HG02840 (cell line): Measurements from ENCODE around the gene BUB1.
"Not testable (repeated sequence)": the region's sequence is repeated elsewhere in the genome, so short reads cannot be mapped to it uniquely, and the experiment has no call there.

Experiments used
- ATAC-seq: cut with Tn5 transposase; IDR thresholded peaks from one replicate; pipeline ENCODE4 v1.9.1; 2021; ENCODE audit warnings: mild to moderate bottlenecking, moderate library complexity, moderate number of reproducible peaks; ENCODE audit not compliant: unreplicated experiment, low FRiP score

The BUB1 gene

GRCh38 chr2:110691612-110692258, 13.9 kb upstream of the BUB1 start:
- ATAC-seq, result no peak

DNA sequence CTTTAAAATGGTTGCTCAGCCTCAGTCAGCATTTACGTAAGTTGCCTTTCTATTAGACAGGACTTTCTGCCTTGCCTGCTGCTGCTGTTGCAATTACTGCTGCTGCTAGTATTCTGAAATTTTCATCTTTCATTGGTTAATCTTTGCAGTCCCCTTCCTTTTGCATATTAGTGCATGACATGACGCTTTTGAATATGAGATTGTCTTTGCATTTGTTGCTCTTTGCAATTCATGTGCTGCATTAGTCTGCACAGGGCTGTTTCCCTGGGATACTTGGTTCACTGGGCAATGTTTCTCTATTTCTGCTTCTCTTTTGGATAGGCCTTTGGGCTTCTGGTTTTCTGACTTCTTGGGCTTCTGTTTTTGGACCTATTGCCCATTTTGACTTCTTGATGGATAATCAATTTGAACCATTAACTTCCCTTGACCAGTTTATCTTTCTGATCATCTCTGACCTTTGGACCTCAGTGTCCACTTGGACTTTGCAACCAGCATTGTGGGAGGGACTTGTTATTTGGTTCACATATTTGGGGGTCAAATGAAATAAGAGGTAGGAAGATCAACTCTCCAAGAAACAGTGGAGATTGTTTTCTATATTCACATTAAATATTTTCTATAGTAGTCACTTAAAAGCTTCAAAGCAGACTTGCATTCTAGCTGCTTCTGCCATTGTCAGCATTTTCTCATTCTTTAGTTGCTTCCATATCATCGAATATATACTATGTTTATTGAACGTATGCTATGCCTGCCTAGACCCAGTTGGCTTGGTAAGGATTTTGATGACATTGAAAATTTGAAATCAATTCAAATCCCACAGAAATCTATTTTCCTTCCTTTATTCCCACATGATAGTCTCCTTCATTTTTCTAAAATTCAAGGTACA, 12.5 kb upstream of the BUB1 start:
- no peak for ATAC-seq

DNA sequence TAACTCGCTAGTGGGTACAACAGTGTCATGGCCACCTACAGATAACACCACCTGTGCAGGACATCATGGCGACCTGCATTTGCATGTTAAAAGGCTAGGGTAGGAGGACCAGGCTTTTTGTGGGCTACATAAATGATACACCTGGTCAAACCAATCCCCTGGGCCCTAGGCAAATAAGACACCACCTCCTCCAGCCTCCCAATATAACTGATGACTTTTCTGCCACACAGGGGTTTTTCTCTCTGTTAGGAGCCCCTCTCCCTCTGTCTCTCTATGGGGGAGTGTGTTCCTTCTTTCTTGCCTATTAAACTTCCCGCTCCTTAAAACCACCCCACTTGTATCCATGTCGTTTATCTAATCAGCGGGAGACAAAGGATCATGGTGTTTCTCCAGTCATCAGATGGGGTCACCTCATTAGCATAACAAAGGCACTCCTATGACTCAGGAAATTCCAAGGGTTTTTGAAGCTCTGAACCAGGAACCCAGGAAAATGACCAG, 10.8 kb upstream of the BUB1 start:
- no peak for ATAC-seq

GRCh38 chr2:110687775-110688484, 10.1 kb upstream of the BUB1 start:
- not testable (repeated sequence) for ATAC-seq

DNA sequence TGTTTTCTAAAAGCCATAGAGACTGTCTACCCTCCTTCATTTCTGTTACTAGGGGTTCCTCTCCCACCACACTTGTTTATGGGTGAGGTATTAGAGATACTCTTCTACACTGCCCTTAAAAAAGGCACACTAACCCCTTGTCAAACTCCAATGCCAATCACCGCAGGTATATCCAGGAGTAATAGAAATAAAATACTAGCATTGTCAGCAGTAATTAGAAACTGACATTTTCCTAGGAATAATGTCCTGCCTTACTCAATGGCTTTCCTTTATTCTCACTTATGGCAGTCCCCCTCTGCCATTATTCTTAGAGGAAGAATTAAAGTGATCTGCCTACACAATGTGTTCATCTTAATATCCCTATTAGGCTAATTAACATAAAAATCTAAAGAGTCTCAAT, 5.0 kb upstream of the BUB1 start:
- ATAC-seq, result no peak

DNA sequence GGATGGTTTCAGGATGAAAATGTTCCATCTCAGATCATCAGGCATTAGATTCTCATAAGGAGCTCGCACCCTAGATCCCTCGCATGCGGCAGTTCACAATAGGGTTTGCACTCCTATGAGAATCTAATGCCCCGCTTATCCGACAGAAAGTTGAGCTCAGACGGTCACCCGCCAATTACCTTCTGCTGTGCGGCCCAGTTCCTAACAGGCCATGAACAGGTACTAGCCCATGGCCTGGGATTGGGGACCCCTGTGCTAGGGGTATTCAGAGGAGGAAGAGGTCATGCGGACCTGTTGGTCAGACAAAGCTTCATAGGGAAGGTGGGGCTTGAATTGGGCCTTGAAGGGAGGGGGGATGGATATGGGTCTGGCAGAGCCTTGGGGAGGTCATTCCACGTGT, 4.4 kb upstream of the BUB1 start:
- ATAC-seq, result no peak

- no peak for ATAC-seq
Measured at GRCh38 chr2:110680709-110681108, 2.8 kb upstream of the BUB1 start.

DNA sequence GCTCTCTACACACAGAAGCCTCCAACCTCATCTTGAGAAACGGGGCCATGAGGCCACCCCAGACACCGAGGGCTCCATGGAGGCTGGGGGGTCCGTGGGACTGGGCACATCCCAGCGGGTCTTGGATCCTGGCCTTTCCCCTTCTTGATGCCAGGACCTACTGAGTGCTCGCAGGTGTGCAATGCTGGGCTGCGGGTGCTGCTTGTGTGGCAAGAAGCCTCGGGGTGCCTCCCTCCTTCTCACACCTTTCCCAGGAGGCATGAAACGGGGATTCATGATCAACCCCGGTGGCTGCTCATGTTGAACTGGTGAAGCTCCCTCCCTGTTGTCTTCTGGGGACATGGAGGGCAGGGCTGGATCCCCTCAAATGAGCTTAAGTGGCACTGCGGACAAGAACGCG, 2.0 kb upstream of the BUB1 start:
- ATAC-seq, result no peak

- ATAC-seq, result no peak
Measured at GRCh38 chr2:110679337-110679707, 1.5 kb upstream of the BUB1 start.

GRCh38 chr2:110678457-110679336, 834 bp upstream of the BUB1 start:
- no peak for ATAC-seq

DNA sequence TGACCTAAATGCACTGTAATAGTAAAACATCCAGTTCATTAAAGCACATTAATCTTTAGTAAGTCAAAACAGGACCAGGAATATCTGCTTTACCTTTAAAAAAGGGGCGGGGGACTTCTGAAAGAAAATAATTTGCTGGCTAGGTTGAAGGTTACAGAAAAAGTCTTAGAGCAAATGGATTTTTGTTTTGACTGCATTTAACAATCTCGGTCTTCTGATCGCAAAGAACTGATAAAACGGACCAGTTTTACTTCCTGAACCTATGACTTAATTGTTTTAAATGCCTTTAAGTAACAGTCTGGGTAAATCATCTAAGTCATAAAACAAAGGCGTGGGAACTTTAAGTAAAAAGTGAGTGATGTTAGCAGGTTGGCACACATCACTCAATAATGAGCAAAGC, 783 bp downstream of the BUB1 start:
- no peak for ATAC-seq

GRCh38 chr2:110675679-110676078, 2.2 kb downstream of the BUB1 start:
- ATAC-seq, result no peak

GRCh38 chr2:110674620-110675555, 3.0 kb downstream of the BUB1 start:
- peak; percentile 78 for ATAC-seq

GRCh38 chr2:110673201-110673600, 4.7 kb downstream of the BUB1 start:
- no peak for ATAC-seq

GRCh38 chr2:110670826-110671225, 7.0 kb downstream of the BUB1 start:
- no peak for ATAC-seq

GRCh38 chr2:110669079-110669478, 8.8 kb downstream of the BUB1 start:
- ATAC-seq, result no peak

GRCh38 chr2:110667071-110667470, 10.8 kb downstream of the BUB1 start:
- no peak for ATAC-seq

GRCh38 chr2:110664135-110664534, 13.7 kb downstream of the BUB1 start:
- ATAC-seq, result no peak

GRCh38 chr2:110662560-110662959, 15.3 kb downstream of the BUB1 start:
- no peak for ATAC-seq
